OCI-LY1 (cell line): ENCODE measurements around the gene TEN1.

Experiments
- EZH2 ChIP-seq: fragments of 200-600 bp; sonication (generic), shearing (Covaris generic); IDR thresholded peaks from 2 replicates; pipeline ENCODE4 v1.8.0; 2017; ENCODE audit warnings: borderline replicate concordance, mixed run types, mild to moderate bottlenecking, antibody characterized with exemption, low read length, moderate library complexity, mixed read lengths
- TF ChIP-seq, protein P1 (sequence below): fragments of 200-600 bp; sonication (generic), shearing (Covaris generic); IDR thresholded peaks from 2 replicates; pipeline ENCODE4 v1.5.1; 2017; ENCODE audit warnings: mild to moderate bottlenecking, antibody characterized with exemption, low read length, moderate library complexity, mixed read lengths

DNA sequence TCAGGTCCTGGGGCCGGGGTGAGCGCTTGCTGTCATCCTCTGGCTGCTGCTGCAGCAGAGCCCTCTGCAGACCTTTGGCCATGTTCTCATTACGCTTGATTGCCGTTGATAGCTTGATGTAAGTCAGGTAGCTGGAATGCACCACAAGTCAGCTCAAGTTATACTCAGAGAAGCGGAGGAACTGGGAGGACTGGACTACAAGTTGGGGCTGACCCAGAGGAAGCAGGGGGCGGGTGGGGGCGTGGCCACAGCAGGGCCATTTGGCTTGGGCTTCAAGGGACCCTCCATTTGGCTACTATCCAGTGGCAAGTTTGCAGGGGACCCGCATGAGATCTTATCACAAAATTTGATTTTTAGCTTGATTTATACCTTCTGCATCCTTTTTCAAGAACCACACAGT is 67.0 kb downstream of the TEN1 start:
- TF ChIP-seq, protein P1, sequence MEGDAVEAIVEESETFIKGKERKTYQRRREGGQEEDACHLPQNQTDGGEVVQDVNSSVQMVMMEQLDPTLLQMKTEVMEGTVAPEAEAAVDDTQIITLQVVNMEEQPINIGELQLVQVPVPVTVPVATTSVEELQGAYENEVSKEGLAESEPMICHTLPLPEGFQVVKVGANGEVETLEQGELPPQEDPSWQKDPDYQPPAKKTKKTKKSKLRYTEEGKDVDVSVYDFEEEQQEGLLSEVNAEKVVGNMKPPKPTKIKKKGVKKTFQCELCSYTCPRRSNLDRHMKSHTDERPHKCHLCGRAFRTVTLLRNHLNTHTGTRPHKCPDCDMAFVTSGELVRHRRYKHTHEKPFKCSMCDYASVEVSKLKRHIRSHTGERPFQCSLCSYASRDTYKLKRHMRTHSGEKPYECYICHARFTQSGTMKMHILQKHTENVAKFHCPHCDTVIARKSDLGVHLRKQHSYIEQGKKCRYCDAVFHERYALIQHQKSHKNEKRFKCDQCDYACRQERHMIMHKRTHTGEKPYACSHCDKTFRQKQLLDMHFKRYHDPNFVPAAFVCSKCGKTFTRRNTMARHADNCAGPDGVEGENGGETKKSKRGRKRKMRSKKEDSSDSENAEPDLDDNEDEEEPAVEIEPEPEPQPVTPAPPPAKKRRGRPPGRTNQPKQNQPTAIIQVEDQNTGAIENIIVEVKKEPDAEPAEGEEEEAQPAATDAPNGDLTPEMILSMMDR = no peak
- no peak for TF ChIP-seq EZH2
